H9 (cell line): ENCODE measurements around the gene FOXN1. TPM values are rescaled to one million over a fixed set of nuclear protein-coding genes. Genes with fewer than 3 reads are reported as not detected.

Experiments
- DNase-seq: peaks from one replicate; pipeline ENCODE4 v3.0.0-alpha.2; 2017
- H2AFZ ChIP-seq: one replicate; pipeline ENCODE4 v1.6.1; 2013; ENCODE audit warnings: mild to moderate bottlenecking, low read length, control low read depth, moderate library complexity
- H2AK5ac ChIP-seq: 2 replicates; pipeline ENCODE4 v1.6.1; 2013; ENCODE audit warnings: low read length, control low read depth, mixed read lengths; ENCODE audit not compliant: insufficient read length
- H2BK120ac ChIP-seq: one replicate; pipeline ENCODE4 v1.6.1; 2013; ENCODE audit warnings: low read depth, mild to moderate bottlenecking, low read length, control low read depth, inconsistent platforms; ENCODE audit not compliant: poor library complexity, severe bottlenecking
- H2BK12ac ChIP-seq: 2 replicates; pipeline ENCODE4 v1.6.1; 2013; ENCODE audit warnings: low read length, control low read depth, mixed read lengths, low read depth; ENCODE audit not compliant: insufficient read length
- H2BK15ac ChIP-seq: 2 replicates; pipeline ENCODE4 v1.6.1; 2013; ENCODE audit warnings: low read depth, low read length, control low read depth
- H2BK20ac ChIP-seq: one replicate; pipeline ENCODE4 v1.6.1; 2013; ENCODE audit warnings: low read depth, mild to moderate bottlenecking, low read length, control low read depth, inconsistent platforms; ENCODE audit not compliant: poor library complexity, severe bottlenecking
- H2BK5ac ChIP-seq: 2 replicates; pipeline ENCODE4 v1.6.1; 2013; ENCODE audit warnings: low read length, control low read depth, mixed read lengths; ENCODE audit not compliant: insufficient read length
- H3K14ac ChIP-seq: 2 replicates; pipeline ENCODE4 v1.6.1; 2013; ENCODE audit warnings: low read length, control low read depth; ENCODE audit not compliant: insufficient read depth
- H3K18ac ChIP-seq: 2 replicates; pipeline ENCODE4 v1.6.1; 2013; ENCODE audit warnings: low read depth, mild to moderate bottlenecking, mixed read lengths, low read length, control low read depth; ENCODE audit not compliant: insufficient read length
- H3K23ac ChIP-seq: 2 replicates; pipeline ENCODE4 v1.6.1; 2013; ENCODE audit warnings: low read length, control low read depth, mixed read lengths, low read depth; ENCODE audit not compliant: insufficient read length
- H3K23me2 ChIP-seq: 2 replicates; pipeline ENCODE4 v1.6.1; 2013; ENCODE audit warnings: low read depth, mild to moderate bottlenecking, mixed read lengths, low read length, control low read depth; ENCODE audit not compliant: insufficient read length, poor library complexity, severe bottlenecking
- H3K27ac ChIP-seq: 2 replicates; pipeline ENCODE4 v1.5.1; 2013; ENCODE audit warnings: low read length, control low read depth, mixed read lengths, low read depth; ENCODE audit not compliant: insufficient read length
- H3K27me3 ChIP-seq: 2 replicates; pipeline ENCODE4 v1.6.1; 2013; ENCODE audit warnings: low read length, control low read depth, inconsistent platforms; ENCODE audit not compliant: insufficient read depth
- H3K4ac ChIP-seq: 2 replicates; pipeline ENCODE4 v1.6.1; 2013; ENCODE audit warnings: low read depth, mild to moderate bottlenecking, control low read depth, inconsistent platforms, low read length, moderate library complexity
- H3K4me1 ChIP-seq: 2 replicates; pipeline ENCODE4 v1.6.1; 2013; ENCODE audit warnings: low read length, control low read depth, inconsistent platforms; ENCODE audit not compliant: insufficient read depth
- H3K4me2 ChIP-seq: 2 replicates; pipeline ENCODE4 v1.6.1; 2013; ENCODE audit warnings: low read length, control low read depth, mixed read lengths; ENCODE audit not compliant: insufficient read length, insufficient read depth
- H3K56ac ChIP-seq: 2 replicates; pipeline ENCODE4 v1.6.1; 2013; ENCODE audit warnings: low read depth, mild to moderate bottlenecking, mixed read lengths, low read length, control low read depth; ENCODE audit not compliant: insufficient read length
- H3K79me1 ChIP-seq: 2 replicates; pipeline ENCODE4 v1.6.1; 2013; ENCODE audit warnings: low read depth, mild to moderate bottlenecking, moderate library complexity, low read length, control low read depth, inconsistent platforms; ENCODE audit not compliant: insufficient read depth, poor library complexity, severe bottlenecking
- H3K79me2 ChIP-seq: 2 replicates; pipeline ENCODE4 v1.6.1; 2013; ENCODE audit warnings: low read length, control low read depth, inconsistent platforms; ENCODE audit not compliant: insufficient read depth
- H3K9ac ChIP-seq: 2 replicates; pipeline ENCODE4 v1.6.1; 2013; ENCODE audit warnings: low read length, control low read depth, mixed read lengths; ENCODE audit not compliant: insufficient read length; ENCODE audit errors: extremely low read depth
- H3K9me3 ChIP-seq: one replicate; pipeline ENCODE4 v1.6.1; 2013; ENCODE audit warnings: low read depth, low read length, inconsistent platforms; ENCODE audit not compliant: control insufficient read depth
- H3T11ph ChIP-seq: one replicate; pipeline ENCODE4 v1.6.1; 2013; ENCODE audit warnings: mild to moderate bottlenecking, low read length, control low read depth, inconsistent platforms
- H4K20me1 ChIP-seq: one replicate; pipeline ENCODE4 v1.6.1; 2013; ENCODE audit not compliant: control insufficient read depth, insufficient read length, insufficient read depth
- H4K5ac ChIP-seq: 2 replicates; pipeline ENCODE4 v1.6.1; 2013; ENCODE audit warnings: low read depth, mild to moderate bottlenecking, mixed read lengths, low read length, control low read depth; ENCODE audit not compliant: insufficient read length
- H4K8ac ChIP-seq: replicated peaks from 2 replicates; pipeline ENCODE4 v1.6.1; 2013; ENCODE audit warnings: low read length, control low read depth, mixed read lengths, low read depth; ENCODE audit not compliant: insufficient read length
- H4K91ac ChIP-seq: 2 replicates; pipeline ENCODE4 v1.6.1; 2013; ENCODE audit warnings: low read depth, mild to moderate bottlenecking, moderate library complexity, mixed read lengths, low read length, control low read depth; ENCODE audit not compliant: insufficient read length
- H3K27ac Mint-ChIP-seq, 3 experiments: 2 replicates in 2 of 3; 3 replicates in 1 of 3; pipeline ENCODE4 v1.8.0; 2020 to 2021; ENCODE audit warnings: mixed read lengths in 3 of 3, mild to moderate bottlenecking in 1 of 3, moderate library complexity in 1 of 3
- H3K27me3 Mint-ChIP-seq: 2 replicates; pipeline ENCODE4 v1.8.0; 2021; ENCODE audit warnings: low read depth, mild to moderate bottlenecking, moderate library complexity, mixed read lengths
- H3K36me3 Mint-ChIP-seq, 3 experiments: 2 replicates in 2 of 3; 3 replicates in 1 of 3; pipeline ENCODE4 v1.8.0; 2020 to 2021; ENCODE audit warnings: low read depth in 3 of 3, mixed read lengths in 3 of 3; ENCODE audit not compliant: insufficient read depth in 1 of 3
- H3K4me1 Mint-ChIP-seq, 2 experiments: 2 replicates each; pipeline ENCODE4 v1.8.0; 2020; ENCODE audit warnings: mixed read lengths in 2 of 2
- H3K4me3 Mint-ChIP-seq, 2 experiments: 2 replicates in 1 of 2; 3 replicates in 1 of 2; pipeline ENCODE4 v1.8.0; 2020 to 2021; ENCODE audit warnings: mild to moderate bottlenecking in 2 of 2, mixed read lengths in 2 of 2, moderate library complexity in 1 of 2
- H3K9me3 Mint-ChIP-seq, 2 experiments: 2 replicates in 1 of 2; 3 replicates in 1 of 2; pipeline ENCODE4 v1.8.0; 2020; ENCODE audit warnings: mild to moderate bottlenecking in 2 of 2, mixed read lengths in 2 of 2, moderate library complexity in 1 of 2
- WGBS: extraction: QIAGEN DNeasy Blood & Tissue Kit; methylation state at CpG from one replicate; pipeline ENCODE4 v1.1.7; 2013; ENCODE audit warnings: missing lambda C conversion rate, low lambda C conversion rate, mixed read lengths; ENCODE audit not compliant: insufficient read length; ENCODE audit errors: extremely low coverage; 5-methylcytosine and 5-hydroxymethylcytosine counted together
- total RNA-seq: library from RNA; stranded (reverse); gene quantifications from 2 replicates; pipeline ENCODE4 v1.2.1, GENCODE V29; 2021
- TF ChIP-seq, protein P1 (sequence below): fragments of 200-600 bp; sonication (generic); conservative IDR thresholded peaks from 3 replicates; pipeline ENCODE4 v1.8.0; 2021; ENCODE audit warnings: antibody characterized with exemption, mild to moderate bottlenecking

FOXN1 gene
- total RNA-seq, 1 experiment from 2014 or later = not detected

DNA sequence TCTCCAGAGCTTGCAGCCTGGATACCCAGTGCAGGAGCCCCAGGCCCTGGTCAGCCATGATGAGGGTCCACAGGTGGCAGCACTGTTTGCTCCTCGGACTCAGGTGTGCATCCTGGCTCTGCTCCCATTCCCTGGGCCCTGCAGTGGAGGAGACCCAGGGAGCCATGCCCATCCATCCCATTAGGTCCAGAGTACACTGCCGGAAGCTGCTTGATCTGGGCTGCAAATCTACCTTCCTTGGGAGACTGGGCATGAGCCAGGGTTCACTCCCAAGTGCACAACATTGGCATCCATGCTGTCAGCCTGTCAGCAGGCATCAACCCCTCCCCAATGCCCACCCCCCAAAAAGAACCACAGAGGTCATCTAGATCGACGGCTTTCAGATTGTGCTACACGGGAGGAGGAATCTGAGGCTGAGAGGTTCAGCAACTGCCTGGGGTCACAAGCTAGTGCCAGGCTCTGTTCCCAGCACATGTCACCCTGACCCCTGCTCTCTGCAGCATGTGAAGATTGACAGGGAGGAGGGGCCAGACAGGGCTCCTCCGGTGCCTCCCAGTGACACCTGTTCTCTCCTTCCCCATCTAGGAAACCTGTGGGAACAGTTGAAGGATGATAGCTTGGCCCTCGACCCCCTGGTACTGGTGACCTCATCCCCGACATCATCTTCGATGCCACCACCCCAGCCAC lies 30.5 kb downstream of the FOXN1 start:
- no peaks in the 10 kb centered on the region for H3K79me2 ChIP-seq
- no peak overlapping the region for H2AK5ac ChIP-seq
- DNase-seq = no peak
- no peak overlapping the region for H2AFZ ChIP-seq
- H3K4ac ChIP-seq = no peak overlapping the region
- no peak overlapping the region for H3K23ac ChIP-seq
- no peaks in the 10 kb centered on the region for H3K36me3 Mint-ChIP-seq
- H3T11ph ChIP-seq = no peak overlapping the region
- H3K9me3 Mint-ChIP-seq = no peaks in the 10 kb centered on the region
- H3K4me2 ChIP-seq = no peak overlapping the region
- no CpG with 5 or more reads among the region's 9 CpGs for WGBS
- no peak overlapping the region for H3K9ac ChIP-seq
- no peak overlapping the region for H3K27ac ChIP-seq
- TF ChIP-seq, protein P1, sequence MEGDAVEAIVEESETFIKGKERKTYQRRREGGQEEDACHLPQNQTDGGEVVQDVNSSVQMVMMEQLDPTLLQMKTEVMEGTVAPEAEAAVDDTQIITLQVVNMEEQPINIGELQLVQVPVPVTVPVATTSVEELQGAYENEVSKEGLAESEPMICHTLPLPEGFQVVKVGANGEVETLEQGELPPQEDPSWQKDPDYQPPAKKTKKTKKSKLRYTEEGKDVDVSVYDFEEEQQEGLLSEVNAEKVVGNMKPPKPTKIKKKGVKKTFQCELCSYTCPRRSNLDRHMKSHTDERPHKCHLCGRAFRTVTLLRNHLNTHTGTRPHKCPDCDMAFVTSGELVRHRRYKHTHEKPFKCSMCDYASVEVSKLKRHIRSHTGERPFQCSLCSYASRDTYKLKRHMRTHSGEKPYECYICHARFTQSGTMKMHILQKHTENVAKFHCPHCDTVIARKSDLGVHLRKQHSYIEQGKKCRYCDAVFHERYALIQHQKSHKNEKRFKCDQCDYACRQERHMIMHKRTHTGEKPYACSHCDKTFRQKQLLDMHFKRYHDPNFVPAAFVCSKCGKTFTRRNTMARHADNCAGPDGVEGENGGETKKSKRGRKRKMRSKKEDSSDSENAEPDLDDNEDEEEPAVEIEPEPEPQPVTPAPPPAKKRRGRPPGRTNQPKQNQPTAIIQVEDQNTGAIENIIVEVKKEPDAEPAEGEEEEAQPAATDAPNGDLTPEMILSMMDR = no peak
- no peak overlapping the region for H2BK20ac ChIP-seq
- no peaks in the 10 kb centered on the region for H3K27me3 ChIP-seq
- H4K8ac ChIP-seq = no peak overlapping the region
- no peaks in the 10 kb centered on the region for H3K23me2 ChIP-seq
- H3K27me3 Mint-ChIP-seq = peaks cover 3% of the 10 kb centered on the region
- H2BK120ac ChIP-seq = no peak overlapping the region
- H2BK5ac ChIP-seq = no peak overlapping the region
- H3K79me1 ChIP-seq = no peaks in the 10 kb centered on the region
- H3K4me1 ChIP-seq = no peaks in the 10 kb centered on the region
- H4K20me1 ChIP-seq = no peaks in the 10 kb centered on the region
- H3K9me3 ChIP-seq = no peaks in the 10 kb centered on the region
- no peak overlapping the region for H3K56ac ChIP-seq
- H3K4me3 Mint-ChIP-seq = no peak overlapping the region
- no peak overlapping the region for H2BK12ac ChIP-seq
- no peak overlapping the region for H4K5ac ChIP-seq
- no peak overlapping the region for H3K27ac Mint-ChIP-seq
- H3K4me1 Mint-ChIP-seq = peaks cover 0 to 16% of the 10 kb centered on the region in 2 experiments; a peak in 2 of 4 replicates
- H2BK15ac ChIP-seq = no peak overlapping the region
- no peak overlapping the region; the same call in 1 of the 2 replicates for H3K14ac ChIP-seq
- no peak overlapping the region for H4K91ac ChIP-seq
- no peak overlapping the region for H3K18ac ChIP-seq
